VCaP (cell line): Measurements from ENCODE around the gene CELA3B.
A peak's percentile ranks its signal among the peaks of the same experiment; 100 is the strongest.

Experiments
- H3K27ac ChIP-seq: fragments of 450-650 bp; 2 replicates; pipeline ENCODE4 v1.5.1; 2017
- TF ChIP-seq, protein P1 (sequence below): fragments of 450-650 bp; conservative IDR thresholded peaks from 2 replicates; pipeline ENCODE4 v1.5.1; 2017; ENCODE audit warnings: mild to moderate bottlenecking, moderate library complexity

CELA3B gene

DNA sequence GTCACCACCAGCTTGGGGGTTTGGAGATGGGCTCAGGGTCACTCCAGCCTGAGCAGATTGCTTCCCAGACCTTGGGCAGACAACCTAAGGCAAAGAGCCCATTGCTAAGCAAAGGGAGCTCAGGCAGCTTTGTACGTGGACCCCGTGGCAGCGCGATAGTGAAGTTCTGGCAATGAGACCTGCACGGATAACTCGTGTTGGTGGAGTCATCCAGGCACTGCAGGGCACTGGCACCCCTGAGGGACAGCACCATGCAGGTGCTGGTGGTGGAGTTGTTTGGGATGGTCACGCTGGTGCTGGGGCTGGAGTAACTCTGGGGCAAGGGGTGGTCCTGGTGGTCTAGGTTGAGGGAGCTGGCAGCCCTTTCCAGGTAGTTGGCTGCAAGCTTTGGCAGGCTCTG, 26.1 kb upstream of the CELA3B start:
- TF ChIP-seq, protein P1, sequence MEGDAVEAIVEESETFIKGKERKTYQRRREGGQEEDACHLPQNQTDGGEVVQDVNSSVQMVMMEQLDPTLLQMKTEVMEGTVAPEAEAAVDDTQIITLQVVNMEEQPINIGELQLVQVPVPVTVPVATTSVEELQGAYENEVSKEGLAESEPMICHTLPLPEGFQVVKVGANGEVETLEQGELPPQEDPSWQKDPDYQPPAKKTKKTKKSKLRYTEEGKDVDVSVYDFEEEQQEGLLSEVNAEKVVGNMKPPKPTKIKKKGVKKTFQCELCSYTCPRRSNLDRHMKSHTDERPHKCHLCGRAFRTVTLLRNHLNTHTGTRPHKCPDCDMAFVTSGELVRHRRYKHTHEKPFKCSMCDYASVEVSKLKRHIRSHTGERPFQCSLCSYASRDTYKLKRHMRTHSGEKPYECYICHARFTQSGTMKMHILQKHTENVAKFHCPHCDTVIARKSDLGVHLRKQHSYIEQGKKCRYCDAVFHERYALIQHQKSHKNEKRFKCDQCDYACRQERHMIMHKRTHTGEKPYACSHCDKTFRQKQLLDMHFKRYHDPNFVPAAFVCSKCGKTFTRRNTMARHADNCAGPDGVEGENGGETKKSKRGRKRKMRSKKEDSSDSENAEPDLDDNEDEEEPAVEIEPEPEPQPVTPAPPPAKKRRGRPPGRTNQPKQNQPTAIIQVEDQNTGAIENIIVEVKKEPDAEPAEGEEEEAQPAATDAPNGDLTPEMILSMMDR: no peak
- H3K27ac ChIP-seq: no peak overlapping the region

DNA sequence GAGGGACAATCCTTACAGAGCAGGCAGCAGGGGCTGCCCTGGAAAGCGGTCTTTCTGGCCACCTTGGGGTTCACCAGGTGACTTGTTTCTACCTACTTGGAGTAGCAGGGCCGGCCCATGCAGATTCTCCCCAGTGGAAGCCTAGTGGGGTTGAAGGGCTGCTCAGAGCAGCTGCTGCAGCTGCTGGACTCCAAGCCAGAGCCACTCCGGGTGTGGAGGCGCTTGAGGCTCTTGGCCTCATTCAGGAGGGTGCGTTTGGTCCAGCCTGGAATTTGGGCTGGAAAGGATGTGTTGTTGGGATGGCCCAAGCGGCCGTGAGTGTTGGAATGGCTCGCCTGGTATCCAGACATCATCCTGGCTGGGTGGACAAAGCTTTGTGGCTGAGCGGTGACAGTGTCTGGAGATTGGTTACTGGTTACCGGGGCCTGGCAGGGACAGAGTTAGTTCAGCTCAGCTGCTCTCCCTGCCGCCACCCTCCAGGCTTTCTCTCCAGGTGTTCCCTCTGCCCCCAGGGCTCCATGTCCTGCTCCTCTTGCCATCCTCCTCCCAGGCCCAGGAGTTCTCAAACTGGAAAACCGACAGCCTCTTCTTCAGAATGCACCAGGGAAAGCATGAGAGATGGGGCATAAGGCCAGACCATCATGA, 25.5 kb upstream of the CELA3B start:
- TF ChIP-seq, protein P1: no peak
- no peak overlapping the region for H3K27ac ChIP-seq

DNA sequence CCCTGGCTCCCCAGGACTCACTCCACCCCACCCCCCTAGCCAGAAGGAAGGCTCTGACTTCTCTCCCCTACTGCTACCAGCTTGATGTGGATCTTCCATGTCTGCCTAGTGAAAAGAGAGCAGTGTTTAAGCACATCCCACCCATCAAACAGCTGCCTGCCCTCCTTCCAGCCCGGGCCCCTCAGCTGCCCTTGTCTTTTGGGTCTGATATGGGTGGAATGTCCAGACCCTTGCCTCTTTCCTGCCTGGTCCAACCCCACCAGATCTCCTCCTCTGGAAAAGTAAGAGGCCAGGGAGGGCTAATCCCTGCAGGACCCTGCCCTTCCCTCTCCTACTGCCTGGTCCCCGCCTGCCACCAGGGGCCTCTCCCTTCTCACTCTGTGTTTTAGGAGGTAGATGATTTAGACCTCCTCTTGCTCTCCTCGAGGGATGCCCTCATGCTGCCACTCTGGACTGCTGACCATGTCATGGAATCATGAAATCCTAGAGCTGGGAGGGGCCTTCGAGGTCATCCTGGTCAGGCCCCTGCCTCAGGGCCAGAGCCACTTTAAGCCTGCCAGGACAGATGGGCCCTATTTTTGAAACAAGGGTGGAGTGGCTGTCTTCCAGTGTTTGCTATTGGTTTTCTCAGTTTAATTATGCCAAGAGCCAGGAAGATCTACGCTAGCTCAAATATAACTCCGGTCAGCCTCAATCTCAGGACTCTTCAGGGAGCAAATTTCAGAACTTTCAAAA, 23.9 kb upstream of the CELA3B start:
- H3K27ac ChIP-seq: no peak overlapping the region
- TF ChIP-seq, protein P1: no peak

DNA sequence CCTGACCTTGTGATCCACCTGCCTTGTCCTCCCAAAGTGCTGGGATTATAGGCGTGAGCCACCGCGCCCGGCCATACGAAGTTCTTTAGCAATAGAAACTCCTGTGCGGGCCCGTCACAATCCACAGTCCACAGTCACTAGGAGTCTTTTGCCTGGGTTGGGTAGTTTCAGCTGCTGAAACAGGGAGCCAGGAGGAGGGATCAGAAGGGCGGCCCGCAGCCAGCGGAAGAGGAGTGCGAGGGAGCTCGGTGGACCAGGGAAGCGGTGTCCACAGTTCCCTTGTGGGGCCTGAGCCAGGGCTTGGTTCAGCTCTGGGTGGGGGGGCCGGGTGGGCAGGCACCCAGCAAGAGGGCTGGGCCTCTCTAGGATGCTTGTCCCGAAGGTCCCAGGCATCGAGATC, 21.8 kb upstream of the CELA3B start:
- peak overlapping the region; percentile 96; the same call in 1 of the 2 replicates for H3K27ac ChIP-seq
- TF ChIP-seq, protein P1: no peak

DNA sequence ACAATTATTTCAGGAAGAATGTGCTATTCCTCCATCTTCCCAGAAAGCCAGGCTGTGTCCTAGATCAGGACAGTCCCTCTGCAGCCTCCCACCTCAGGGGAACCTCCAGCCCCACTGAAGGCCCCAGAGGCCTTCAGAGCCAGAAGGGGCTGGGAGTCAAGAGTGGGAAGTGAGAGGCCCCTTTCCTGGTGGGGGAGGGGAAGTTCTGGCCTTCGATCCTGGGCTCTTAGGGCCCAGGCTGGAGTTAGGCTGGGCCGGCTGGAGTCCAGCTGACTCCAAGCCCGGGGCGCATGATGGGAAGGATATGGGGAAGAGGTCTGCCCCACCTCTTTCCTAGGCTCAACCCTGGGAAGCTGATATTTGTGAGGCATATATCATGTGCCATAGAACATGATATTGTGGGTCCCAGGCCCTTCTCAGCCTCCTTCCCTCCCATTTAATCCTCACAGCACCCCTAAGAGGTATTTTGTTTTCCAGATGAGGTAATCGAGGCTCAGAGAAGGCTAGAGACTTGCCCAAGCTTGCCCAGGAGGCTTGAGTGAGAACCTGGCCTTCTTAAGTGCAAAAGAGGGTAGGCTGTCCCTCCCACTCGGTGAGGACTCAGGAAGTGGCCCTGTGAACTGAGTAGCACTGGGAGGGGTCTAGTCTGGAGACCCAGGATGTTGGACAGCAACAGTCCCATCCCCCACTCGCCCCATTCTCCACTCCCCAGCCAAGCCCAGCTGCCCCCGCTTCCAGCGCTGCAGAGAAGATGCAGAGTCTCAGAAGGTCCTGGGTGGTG, 21.1 kb upstream of the CELA3B start:
- peak overlapping the region; percentile 96 for H3K27ac ChIP-seq

DNA sequence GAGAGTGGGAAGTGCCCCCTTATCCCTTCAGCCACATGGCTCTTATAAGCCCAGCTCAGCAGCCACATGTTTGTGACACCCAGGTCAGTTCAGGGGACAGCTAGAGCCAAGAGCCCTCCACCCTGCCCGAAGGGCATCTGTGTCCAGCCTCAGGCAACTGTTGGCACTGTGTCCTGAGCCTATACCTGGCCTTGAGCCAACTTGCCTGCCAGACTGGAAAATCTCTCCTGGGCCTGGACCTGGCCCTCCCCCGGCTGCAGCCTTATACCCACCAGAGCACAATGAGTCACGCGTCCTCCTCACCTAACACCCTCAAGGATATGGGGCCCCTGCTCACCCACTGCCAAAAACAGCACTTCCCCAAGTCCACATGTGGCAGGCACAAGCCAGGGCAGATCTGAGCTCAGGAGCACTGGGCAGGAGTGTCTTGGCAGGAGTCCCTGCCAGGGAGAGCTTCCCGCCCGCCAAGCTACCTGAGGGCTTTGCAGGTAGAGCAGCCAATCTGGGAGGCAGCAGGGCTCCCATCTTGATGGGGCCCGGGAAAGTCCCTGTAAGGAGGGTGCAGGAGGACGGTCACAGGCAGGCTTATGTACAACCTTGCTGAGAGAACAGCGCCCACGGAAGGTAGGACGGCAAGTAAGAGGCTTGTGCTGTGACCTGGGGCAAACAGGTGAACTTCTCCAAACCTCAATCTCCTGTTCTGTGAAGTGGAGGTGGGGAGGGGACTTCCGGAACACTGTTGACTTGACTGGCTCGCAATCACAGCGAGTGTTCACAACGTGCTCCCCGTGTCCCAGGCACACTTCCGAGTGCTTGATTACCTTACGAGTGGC, 19.9 kb upstream of the CELA3B start:
- TF ChIP-seq, protein P1: no peak
- H3K27ac ChIP-seq: peak overlapping the region; percentile 96

More for the DNA sequence above, 21.1 kb upstream of the CELA3B start:
- TF ChIP-seq, protein P1: no peak
